RWPE1 (cell line): ENCODE measurements around the gene PDLIM7.

Experiments
- CTCF ChIA-PET: fragments of 350-600 bp; sonication (Branson Sonifier 250); formaldehyde crosslinking; extraction: SDS; loops from one replicate; lab custom pipeline; 2021; lab: Yijun Ruan, JAX
- POLR2A ChIA-PET: fragments of 400-600 bp; formaldehyde crosslinking; extraction: SDS; loops from one replicate; lab custom pipeline; 2020; ENCODE audit warnings: antibody characterized with exemption; ENCODE audit not compliant: low non-redundant PET; lab: Yijun Ruan, JAX
- DNase-seq: peaks from one replicate; pipeline ENCODE4 v3.0.0; 2012; ENCODE audit warnings: low spot score
- H3K27ac ChIP-seq: fragments of 450-650 bp; 2 replicates; pipeline ENCODE4 v1.5.1; 2017
- CTCF ChIP-seq: fragments of 450-650 bp; conservative IDR thresholded peaks from 2 replicates; pipeline ENCODE4 v1.5.1; 2017; ENCODE audit warnings: low read depth, mild to moderate bottlenecking

Gene PDLIM7

GRCh38 chr5:177504086-177505056, 7.0 kb upstream of the PDLIM7 start:
- ChIA-PET POLR2A (interaction anchor here (1.2 kb wide), 1 partner anchor 11 kb away, joined by 7 read pairs; no protein-coding TSS in a partner anchor), CTCF (interaction anchor here (0.6 to 3.4 kb wide), 3 partner anchors 10 to 101 kb away, joined by 3 to 14 read pairs (median 4); no protein-coding TSS in a partner anchor)
- DNase-seq = no peak
- TF ChIP-seq CTCF = no peak
- H3K27ac ChIP-seq = peak overlapping the region; percentile 82

- peak overlapping the region; percentile 82 for H3K27ac ChIP-seq
- POLR2A ChIA-PET = no interaction called here
- CTCF ChIA-PET = interaction anchor here (0.5 to 3.4 kb wide), 6 partner anchors 9 to 185 kb away, joined by 3 to 14 read pairs (median 3); no protein-coding TSS in a partner anchor
- no peak for TF ChIP-seq CTCF
- no peak for DNase-seq
Observed at GRCh38 chr5:177503351-177504085, 6.1 kb upstream of the PDLIM7 start.

GRCh38 chr5:177502886-177503285, 5.5 kb upstream of the PDLIM7 start:
- POLR2A ChIA-PET = no interaction called here
- peak overlapping the region; percentile 82 for H3K27ac ChIP-seq
- DNase-seq = no peak
- TF ChIP-seq CTCF = no peak
- CTCF ChIA-PET = interaction anchor here (0.5 to 3.4 kb wide), 5 partner anchors 8 to 193 kb away, joined by 3 to 14 read pairs (median 3); no protein-coding TSS in a partner anchor

GRCh38 chr5:177501874-177502678, 4.7 kb upstream of the PDLIM7 start:
- TF ChIP-seq CTCF = no peak
- peak overlapping the region; percentile 82 for H3K27ac ChIP-seq
- CTCF ChIA-PET = interaction anchor here (0.6 to 3.4 kb wide), 17 partner anchors 9 to 201 kb away, joined by 3 to 21 read pairs (median 5); partner anchors contain the start of genes DDX41 and DOK3
- DNase-seq = no peak
- POLR2A ChIA-PET = no interaction called here

GRCh38 chr5:177500685-177501522, 3.5 kb upstream of the PDLIM7 start:
- TF ChIP-seq CTCF = peak; percentile 99
- POLR2A ChIA-PET = no interaction called here
- CTCF ChIA-PET = interaction anchor here (0.6 to 2.0 kb wide), 22 partner anchors 9 to 200 kb away, joined by 3 to 21 read pairs (median 5); partner anchors contain the start of genes DBN1, DDX41 and DOK3
- H3K27ac ChIP-seq = peak overlapping the region; percentile 52
- peak; percentile 78 for DNase-seq
